Aorta (tissue), 5 donors: Measurements from ENCODE around the gene A1BG. TPM values are rescaled to one million over a fixed set of nuclear protein-coding genes. Genes with fewer than 3 reads are reported as not detected.
"Not testable (repeated sequence)": the region's sequence is repeated elsewhere in the genome, so short reads cannot be mapped to it uniquely, and the experiment has no call there.

Experiments used
- ATAC-seq: fragments of 200-7000 bp; cut with Tn5 transposase; one replicate; pipeline ENCODE4 v1.9.1; 2022; ENCODE audit warnings: moderate library complexity; ENCODE audit not compliant: low FRiP score
- DNase-seq, 2 donors: peaks; one replicate each; pipeline ENCODE4 v3.0.0-alpha.2; 2020
- H3K27ac ChIP-seq, 2 donors: one replicate each; pipeline ENCODE4 v1.5.1; 2013; ENCODE audit warnings: low read length in 2 of 2, mild to moderate bottlenecking in 2 of 2, moderate library complexity in 2 of 2, control low read depth in 1 of 2, inconsistent platforms in 1 of 2, low read depth in 1 of 2
- H3K27me3 ChIP-seq, 2 donors: one replicate each; pipeline ENCODE4 v1.6.1; 2013; ENCODE audit warnings: control low read depth in 1 of 2, low read length in 1 of 2, mild to moderate bottlenecking in 1 of 2, moderate library complexity in 1 of 2; ENCODE audit not compliant: insufficient read depth in 2 of 2, control insufficient read depth in 1 of 2
- H3K36me3 ChIP-seq, 2 donors: one replicate each; pipeline ENCODE4 v1.6.1; 2013; ENCODE audit warnings: control low read depth in 1 of 2, low read length in 1 of 2, mild to moderate bottlenecking in 1 of 2; ENCODE audit not compliant: insufficient read depth in 2 of 2, control insufficient read depth in 1 of 2
- H3K4me1 ChIP-seq, 2 donors: one replicate each; pipeline ENCODE4 v1.6.1; 2013; ENCODE audit warnings: low read length in 2 of 2, control low read depth in 1 of 2, mild to moderate bottlenecking in 1 of 2, moderate library complexity in 1 of 2; ENCODE audit not compliant: insufficient read depth in 2 of 2, control insufficient read depth in 1 of 2
- H3K4me3 ChIP-seq, 2 donors: one replicate each; pipeline ENCODE4 v1.5.1; 2013; ENCODE audit warnings: low read length in 2 of 2, control low read depth in 1 of 2, mild to moderate bottlenecking in 1 of 2
- H3K9me3 ChIP-seq: one replicate; pipeline ENCODE4 v1.6.1; 2013; ENCODE audit warnings: mild to moderate bottlenecking, low read length; ENCODE audit not compliant: control insufficient read depth
- WGBS, 2 donors: extraction: QIAGEN DNeasy Blood & Tissue Kit; methylation state at CpG; one replicate each; pipeline ENCODE4 v1.1.7; 2013; 5-methylcytosine and 5-hydroxymethylcytosine counted together
- intact Hi-C, 2 donors: fragments of 100-400 bp; cut with DNase I; formaldehyde crosslinking; loops; one replicate each; pipeline versions ENCODE4 v1.14.2 to v1.15.0; 2022
- polyA plus RNA-seq, 2 donors: library from polyadenylated mRNA; stranded (reverse); fragments of 200-250 nt; gene quantifications; one replicate each; pipeline ENCODE4 v1.2.3, GENCODE V29; 2013
- total RNA-seq, 2 donors: library from RNA; stranded (reverse); fragmentation: NEBNext Ultra II Directional; extraction: Animal tissue kit (Norgen Biotek cat#: 25700); gene quantifications; one replicate each; pipeline ENCODE4 v1.2.1, GENCODE V29; 2021
- donor health status: healthy with polysubstance abuse.
- donor health status: Bipolar disorder and iron deficiency.
- donor health status: DM: no; HTN: no; CAD: no.
- donor health status: DM: no; HTN: no; CAD: no.
- donor health status: DM: yes; HTN: yes; CAD: no.

Gene A1BG
- total and polyA plus RNA-seq, 4 donors: 9.7 to 81.6 (median 16.4) TPM

DNA sequence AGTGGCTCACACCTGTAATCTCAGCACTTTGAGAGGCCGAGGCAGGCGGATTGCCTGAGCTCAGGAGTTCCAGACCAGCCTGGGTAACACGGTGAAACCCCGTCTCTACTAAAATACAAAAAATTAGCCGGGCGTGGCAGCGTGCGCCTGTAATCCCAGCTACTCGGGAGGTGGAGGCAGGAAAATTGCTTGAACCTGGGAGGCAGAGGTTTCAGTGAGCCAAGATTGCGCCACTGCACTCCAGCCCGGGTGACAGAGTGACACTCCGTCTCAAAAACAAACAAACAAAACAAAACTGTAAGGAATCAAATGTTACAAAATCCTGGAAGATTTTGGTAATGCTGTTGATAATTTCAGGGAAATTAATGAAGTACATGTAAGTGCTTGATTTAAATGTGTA, 5.2 kb downstream of the A1BG start:
- H3K36me3 ChIP-seq, H3K9me3 ChIP-seq, H3K27me3 ChIP-seq, intact Hi-C loops, H3K4me1 ChIP-seq, ATAC-seq, H3K27ac ChIP-seq: not testable (repeated sequence)
- H3K4me3 ChIP-seq: peak overlapping the region in 1 of 2 donors; percentile 48
- 19 to 29% methylated on average over 12 of the region's 12 CpGs for WGBS, 2 donors
- DNase-seq: peak in 1 of 2 donors; percentile 22

DNA sequence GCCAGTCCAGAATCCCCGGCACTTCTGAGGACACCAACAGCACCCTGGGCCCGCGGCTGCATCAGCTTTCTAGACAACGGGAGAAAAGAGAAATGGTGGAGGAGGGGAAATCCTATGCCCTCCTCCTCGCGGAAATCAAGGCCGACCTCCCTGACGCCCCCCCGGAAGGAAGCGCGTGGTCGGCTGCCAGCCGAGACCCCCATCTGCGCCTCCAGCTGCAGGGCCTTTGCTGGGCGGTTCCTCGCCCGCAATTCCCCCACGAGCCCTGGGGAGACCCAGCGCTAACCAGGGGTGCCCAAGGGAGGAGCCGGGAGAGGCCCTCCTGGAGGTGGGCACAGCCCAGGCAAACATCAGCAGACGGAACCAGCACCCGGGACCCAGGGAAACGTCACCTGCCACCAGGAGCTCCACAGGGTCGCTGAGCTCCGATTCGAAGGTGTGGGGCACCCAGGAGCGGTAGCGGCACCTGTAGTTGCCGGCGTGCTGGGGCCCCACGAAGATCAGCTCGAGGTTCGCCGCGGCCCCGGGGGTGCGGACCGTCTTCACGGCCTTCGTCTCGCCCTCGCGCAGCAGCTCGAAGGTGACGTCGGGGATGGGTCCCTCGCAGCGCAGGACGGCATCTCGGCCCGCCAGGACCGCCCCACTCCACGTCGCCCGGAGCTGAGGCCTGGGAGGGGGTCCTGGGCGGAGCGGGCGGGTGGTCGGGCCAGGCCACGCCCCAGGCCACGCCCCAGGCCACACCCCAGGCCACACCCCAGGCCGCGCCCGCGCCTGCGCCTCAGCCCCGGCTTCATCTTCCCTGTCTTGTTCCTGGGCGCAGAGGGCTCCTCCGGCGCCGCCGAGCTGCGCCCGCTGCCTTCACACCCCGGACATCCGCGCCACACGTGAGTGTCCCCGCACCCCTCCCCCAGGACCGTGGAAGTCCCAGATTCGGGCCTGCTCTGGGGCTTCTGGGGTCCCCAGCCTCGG, 6.0 kb downstream of the A1BG start:
- ATAC-seq (peak; percentile 93), DNase-seq (peak; percentile 76 to 81)
- Histone ChIP-seq H3K27me3 (no peaks in the 10 kb centered on the region), H3K27ac (no peak overlapping the region), H3K9me3 (no peaks in the 10 kb centered on the region), H3K36me3 (no peaks in the 10 kb centered on the region), H3K4me3 (peak overlapping the region in 1 of 2 donors; percentile 48), H3K4me1 (no peaks in the 10 kb centered on the region)
- 1 to 3% methylated on average over 72 to 82 of the region's 82 CpGs for WGBS, 2 donors
- intact Hi-C loops: no loop called here

DNA sequence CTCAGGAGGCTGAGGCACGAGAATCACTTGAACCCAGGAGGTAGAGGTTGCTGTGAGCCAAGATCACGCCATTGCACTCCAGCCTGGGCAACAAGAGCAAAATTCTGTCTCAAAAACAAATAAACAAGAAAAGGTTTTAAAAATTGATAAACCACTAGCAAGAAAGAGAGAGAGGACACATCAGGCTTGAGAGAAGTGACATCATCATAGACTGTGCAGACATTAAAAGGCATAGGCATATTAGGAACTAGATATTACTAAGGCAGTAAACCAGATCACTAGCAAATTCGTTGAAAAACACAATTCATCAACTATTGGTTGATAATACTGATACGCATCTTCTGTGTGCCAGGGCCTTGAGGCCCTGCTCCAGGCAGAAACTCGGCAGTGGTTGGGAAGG, 7.7 kb downstream of the A1BG start:
- H3K27me3 ChIP-seq: no peaks in the 10 kb centered on the region
- H3K4me1 ChIP-seq: no peaks in the 10 kb centered on the region
- intact Hi-C loops: no loop called here
- no peak overlapping the region for H3K27ac ChIP-seq
- ATAC-seq: no peak
- DNase-seq: peak in 1 of 2 donors; percentile 3
- H3K36me3 ChIP-seq: peaks cover 0 to 1% of the 10 kb centered on the region in 2 donors
- no peaks in the 10 kb centered on the region for H3K9me3 ChIP-seq
- 69 to 70% methylated on average over 5 of the region's 5 CpGs for WGBS, 2 donors
- no peak overlapping the region for H3K4me3 ChIP-seq

DNA sequence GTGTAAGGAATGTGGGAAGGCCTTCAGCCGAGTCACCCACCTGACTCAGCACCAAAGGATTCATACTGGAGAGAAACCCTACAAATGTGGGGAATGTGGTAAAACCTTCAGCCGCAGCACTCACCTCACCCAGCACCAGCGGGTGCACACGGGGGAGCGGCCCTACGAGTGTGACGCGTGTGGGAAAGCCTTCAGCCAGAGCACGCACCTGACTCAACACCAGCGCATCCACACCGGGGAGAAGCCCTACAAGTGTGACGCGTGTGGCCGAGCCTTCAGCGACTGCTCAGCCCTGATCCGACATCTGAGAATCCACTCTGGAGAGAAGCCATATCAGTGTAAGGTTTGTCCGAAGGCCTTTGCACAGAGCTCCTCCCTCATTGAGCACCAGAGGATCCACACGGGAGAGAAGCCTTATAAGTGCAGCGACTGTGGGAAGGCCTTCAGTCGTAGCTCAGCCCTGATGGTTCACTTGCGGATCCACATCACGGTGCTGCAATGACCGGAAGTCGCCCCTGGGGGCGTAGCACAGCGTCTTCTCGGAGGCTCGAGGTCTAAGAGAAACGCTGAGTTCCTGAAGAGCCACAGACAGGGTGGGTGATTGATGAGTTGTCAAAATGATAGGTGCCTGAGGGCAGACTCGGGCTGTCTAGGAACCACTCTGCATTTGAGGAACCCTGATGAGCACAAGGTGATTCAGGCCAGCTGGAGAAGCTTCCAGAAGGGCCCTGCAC, 14.3 kb downstream of the A1BG start:
- H3K27me3 ChIP-seq: no peaks in the 10 kb centered on the region
- H3K27ac ChIP-seq: no peak overlapping the region
- intact Hi-C loops: no loop called here
- no peak overlapping the region for H3K4me3 ChIP-seq
- H3K4me1 ChIP-seq: no peaks in the 10 kb centered on the region
- H3K36me3 ChIP-seq: peaks cover 0 to 14% of the 10 kb centered on the region in 2 donors
- ATAC-seq (no peak), DNase-seq (no peak)
- no peaks in the 10 kb centered on the region for H3K9me3 ChIP-seq
- 76 to 77% methylated on average over 30 of the region's 30 CpGs for WGBS, 2 donors

DNA sequence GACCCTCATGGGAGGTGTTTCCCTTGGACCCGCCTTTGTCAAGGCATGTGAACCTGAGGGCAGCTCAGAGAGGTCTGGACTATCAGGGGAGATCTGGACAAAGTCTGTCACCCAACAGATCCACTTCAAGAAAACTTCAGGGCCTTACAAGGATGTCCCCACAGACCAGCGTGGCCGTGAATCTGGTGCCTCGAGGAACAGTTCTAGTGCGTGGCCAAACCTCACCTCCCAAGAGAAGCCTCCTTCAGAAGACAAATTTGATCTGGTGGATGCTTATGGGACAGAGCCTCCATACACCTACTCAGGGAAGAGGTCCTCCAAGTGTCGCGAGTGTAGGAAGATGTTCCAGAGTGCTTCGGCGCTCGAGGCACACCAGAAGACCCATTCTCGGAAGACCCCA, 15.0 kb downstream of the A1BG start:
- ATAC-seq (no peak), DNase-seq (peak in 1 of 2 donors; percentile 52)
- H3K4me1 ChIP-seq: no peaks in the 10 kb centered on the region
- H3K27ac ChIP-seq: no peak overlapping the region
- H3K36me3 ChIP-seq: peaks cover 0 to 14% of the 10 kb centered on the region in 2 donors
- H3K27me3 ChIP-seq: no peaks in the 10 kb centered on the region
- no peak overlapping the region for H3K4me3 ChIP-seq
- H3K9me3 ChIP-seq: no peaks in the 10 kb centered on the region
- intact Hi-C loops: no loop called here
- 97 to 99% methylated on average over 11 of the region's 11 CpGs for WGBS, 2 donors

DNA sequence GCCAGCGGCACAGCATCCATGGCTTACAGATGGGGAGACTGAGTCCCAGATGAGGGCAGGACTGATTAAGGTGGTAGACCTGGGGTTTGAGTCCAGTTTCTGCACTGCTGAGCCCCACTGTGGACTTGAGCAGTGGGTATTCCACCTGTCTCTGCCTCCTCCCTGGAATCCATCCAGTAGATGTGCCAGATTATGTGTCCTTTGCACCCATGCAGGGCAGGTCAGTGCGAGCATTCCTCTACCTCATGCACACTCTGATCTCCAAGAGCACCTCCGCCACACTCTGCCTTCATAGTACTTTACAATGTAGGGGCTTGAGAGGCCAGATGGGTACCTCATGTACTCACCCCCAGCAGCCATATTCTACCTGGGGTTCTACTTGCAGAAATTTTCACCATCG, 16.5 kb downstream of the A1BG start:
- intact Hi-C loops: no loop called here
- ATAC-seq: no peak
- 95 to 96% methylated on average over 4 of the region's 4 CpGs for WGBS, 2 donors

DNA sequence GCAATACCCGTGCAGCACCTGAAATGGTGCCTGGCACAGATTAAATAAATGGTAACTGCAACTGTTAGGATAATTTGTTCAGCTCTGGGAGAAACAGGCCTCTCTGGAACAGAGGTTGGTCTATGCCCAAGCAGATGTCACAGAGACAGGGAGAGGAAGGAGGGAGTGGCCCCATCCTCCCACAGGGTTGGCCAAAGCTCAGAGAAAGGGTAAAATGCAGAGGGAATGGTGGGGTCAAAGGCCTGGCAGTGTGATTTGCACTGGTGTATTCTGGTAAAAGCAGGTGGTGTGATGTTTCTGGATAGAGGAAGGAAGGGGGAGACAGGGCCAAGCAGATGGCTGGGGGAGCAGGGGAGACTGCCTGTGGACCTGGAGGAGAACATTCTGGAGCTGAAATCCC, 17.1 kb downstream of the A1BG start:
- intact Hi-C loops: no loop called here
- no peaks in the 10 kb centered on the region for H3K27me3 ChIP-seq
- no peak overlapping the region for H3K27ac ChIP-seq
- peaks cover 0 to 13% of the 10 kb centered on the region in 2 donors for H3K36me3 ChIP-seq
- no peaks in the 10 kb centered on the region for H3K9me3 ChIP-seq
- DNase-seq (peak in 1 of 2 donors; percentile 15), ATAC-seq (no peak)
- no peaks in the 10 kb centered on the region for H3K4me1 ChIP-seq
- no peak overlapping the region for H3K4me3 ChIP-seq
- 93 to 98% methylated on average over 1 of the region's 1 CpG for WGBS, 2 donors

More for the DNA sequence above, 16.5 kb downstream of the A1BG start:
- peak in 1 of 2 donors; percentile 16 for DNase-seq
- Histone ChIP-seq H3K9me3 (no peaks in the 10 kb centered on the region), H3K4me1 (no peaks in the 10 kb centered on the region), H3K27ac (no peak overlapping the region), H3K4me3 (no peak overlapping the region), H3K36me3 (peaks cover 0 to 14% of the 10 kb centered on the region in 2 donors), H3K27me3 (no peaks in the 10 kb centered on the region)

DNA sequence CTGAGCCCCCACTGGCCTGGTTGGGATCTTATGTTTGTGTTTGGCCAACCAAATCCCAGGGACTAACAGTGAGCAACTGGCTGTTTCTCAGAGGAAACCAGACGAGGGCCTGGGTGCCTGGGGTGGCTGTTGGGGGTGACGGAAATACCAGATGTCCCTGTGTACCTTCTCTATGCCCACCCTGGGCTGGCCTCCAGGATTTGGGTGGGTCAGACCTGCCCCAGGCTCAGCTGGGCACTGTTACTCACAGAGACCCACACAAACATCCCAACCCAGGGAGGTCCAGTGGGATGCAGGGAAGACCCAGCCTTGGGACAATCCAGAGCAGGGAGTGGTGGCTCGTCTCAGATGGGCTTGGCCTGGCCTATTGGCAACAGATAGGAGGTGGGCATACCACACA, 17.7 kb downstream of the A1BG start:
- Histone ChIP-seq H3K9me3 (no peaks in the 10 kb centered on the region), H3K4me1 (no peaks in the 10 kb centered on the region), H3K4me3 (no peak overlapping the region), H3K36me3 (peaks cover 0 to 13% of the 10 kb centered on the region in 2 donors), H3K27ac (no peak overlapping the region), H3K27me3 (no peaks in the 10 kb centered on the region)
- 73 to 79% methylated on average over 3 of the region's 3 CpGs for WGBS, 2 donors
- peak; percentile 26 for ATAC-seq
- intact Hi-C loops: no loop called here
- peak in 1 of 2 donors; percentile 31 for DNase-seq
